ENCODE measurements around the gene RYR2. TPM values are rescaled to one million over a fixed set of nuclear protein-coding genes. Genes with fewer than 3 reads are reported as not detected.

Gene RYR2
- total RNA-seq, 1 donor from 2014 or later: 47.0 TPM

GRCh38 chr1:237244778-237245177 lies 202.8 kb downstream of the RYR2 start:
- Mint-ChIP-seq H3K4me3 (ENCODE audit: unreplicated experiment) (no peak overlapping the region), H3K27ac (ENCODE audit: unreplicated experiment) (peak overlapping the region; percentile 39), H3K36me3 (ENCODE audit: unreplicated experiment) (no peaks in the 10 kb centered on the region), H3K4me1 (ENCODE audit: low read depth, unreplicated experiment) (peaks cover 16% of the 10 kb centered on the region), H3K27me3 (ENCODE audit: unreplicated experiment) (no peaks in the 10 kb centered on the region), H3K9me3 (ENCODE audit: unreplicated experiment) (no peaks in the 10 kb centered on the region)
- TF ChIP-seq, protein P1, sequence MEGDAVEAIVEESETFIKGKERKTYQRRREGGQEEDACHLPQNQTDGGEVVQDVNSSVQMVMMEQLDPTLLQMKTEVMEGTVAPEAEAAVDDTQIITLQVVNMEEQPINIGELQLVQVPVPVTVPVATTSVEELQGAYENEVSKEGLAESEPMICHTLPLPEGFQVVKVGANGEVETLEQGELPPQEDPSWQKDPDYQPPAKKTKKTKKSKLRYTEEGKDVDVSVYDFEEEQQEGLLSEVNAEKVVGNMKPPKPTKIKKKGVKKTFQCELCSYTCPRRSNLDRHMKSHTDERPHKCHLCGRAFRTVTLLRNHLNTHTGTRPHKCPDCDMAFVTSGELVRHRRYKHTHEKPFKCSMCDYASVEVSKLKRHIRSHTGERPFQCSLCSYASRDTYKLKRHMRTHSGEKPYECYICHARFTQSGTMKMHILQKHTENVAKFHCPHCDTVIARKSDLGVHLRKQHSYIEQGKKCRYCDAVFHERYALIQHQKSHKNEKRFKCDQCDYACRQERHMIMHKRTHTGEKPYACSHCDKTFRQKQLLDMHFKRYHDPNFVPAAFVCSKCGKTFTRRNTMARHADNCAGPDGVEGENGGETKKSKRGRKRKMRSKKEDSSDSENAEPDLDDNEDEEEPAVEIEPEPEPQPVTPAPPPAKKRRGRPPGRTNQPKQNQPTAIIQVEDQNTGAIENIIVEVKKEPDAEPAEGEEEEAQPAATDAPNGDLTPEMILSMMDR (IDR thresholded peaks at IDR 0.05; ENCODE audit: partially characterized antibody, unreplicated experiment): no peak
- DNase-seq: no peak

DNA sequence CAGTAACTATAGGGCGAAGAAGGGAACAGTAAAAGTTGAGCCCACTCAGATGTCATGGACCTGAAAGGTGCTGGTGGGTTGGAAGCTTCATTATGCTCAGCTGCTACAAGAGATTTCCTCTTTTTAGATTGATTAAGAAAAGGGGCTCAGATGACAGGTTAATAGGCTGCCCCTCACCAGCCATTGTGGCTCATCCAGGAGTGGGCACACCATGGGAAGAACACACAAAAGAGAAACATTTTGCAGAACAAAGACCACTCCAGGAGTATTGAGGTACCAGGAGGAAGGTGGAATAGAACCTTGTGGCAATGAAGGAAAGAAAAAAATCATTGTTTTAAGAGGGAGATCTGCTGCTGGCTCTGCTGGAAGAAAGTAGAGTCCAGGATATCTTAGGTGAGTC lies 205.5 kb downstream of the RYR2 start:
- Mint-ChIP-seq H3K27ac (ENCODE audit: unreplicated experiment) (no peak overlapping the region), H3K4me3 (ENCODE audit: unreplicated experiment) (no peak overlapping the region)
- TF ChIP-seq, protein P1 (IDR thresholded peaks at IDR 0.05; ENCODE audit: partially characterized antibody, unreplicated experiment): no peak

DNA sequence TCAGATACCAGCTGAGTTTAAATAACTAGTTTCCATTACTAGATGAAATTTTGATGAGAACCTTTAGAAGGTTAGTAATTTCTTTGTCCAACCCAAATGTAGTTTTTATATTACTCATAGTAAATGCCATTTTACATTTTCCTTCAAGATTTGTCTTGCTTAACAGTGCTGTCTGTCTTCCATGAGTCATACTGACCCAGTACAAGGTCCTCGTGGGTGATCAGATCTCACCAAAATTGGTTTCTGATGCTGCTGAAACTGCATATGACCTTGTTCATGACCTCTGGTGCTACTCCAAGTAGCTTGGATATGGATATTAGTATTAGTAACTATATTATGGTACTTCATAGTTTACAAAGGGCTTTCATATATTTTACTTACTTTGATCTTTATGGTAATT lies 207.1 kb downstream of the RYR2 start:
- no peak overlapping the region for H3K4me3 Mint-ChIP-seq (ENCODE audit: unreplicated experiment)
- no peak overlapping the region for H3K27ac Mint-ChIP-seq (ENCODE audit: unreplicated experiment)
- H3K27me3 Mint-ChIP-seq (ENCODE audit: unreplicated experiment): no peaks in the 10 kb centered on the region
- TF ChIP-seq, protein P1 (IDR thresholded peaks at IDR 0.05; ENCODE audit: partially characterized antibody, unreplicated experiment): no peak
- no peaks in the 10 kb centered on the region for H3K36me3 Mint-ChIP-seq (ENCODE audit: unreplicated experiment)
- no peaks in the 10 kb centered on the region for H3K9me3 Mint-ChIP-seq (ENCODE audit: unreplicated experiment)
- no peak for DNase-seq
- peaks cover under 1% of the 10 kb centered on the region for H3K4me1 Mint-ChIP-seq (ENCODE audit: low read depth, unreplicated experiment)

More for the DNA sequence above, 205.5 kb downstream of the RYR2 start:
- peaks cover 7% of the 10 kb centered on the region for H3K4me1 Mint-ChIP-seq (ENCODE audit: low read depth, unreplicated experiment)
- H3K9me3 Mint-ChIP-seq (ENCODE audit: unreplicated experiment): no peaks in the 10 kb centered on the region
- H3K36me3 Mint-ChIP-seq (ENCODE audit: unreplicated experiment): no peaks in the 10 kb centered on the region
- H3K27me3 Mint-ChIP-seq (ENCODE audit: unreplicated experiment): no peaks in the 10 kb centered on the region
- DNase-seq: no peak

DNA sequence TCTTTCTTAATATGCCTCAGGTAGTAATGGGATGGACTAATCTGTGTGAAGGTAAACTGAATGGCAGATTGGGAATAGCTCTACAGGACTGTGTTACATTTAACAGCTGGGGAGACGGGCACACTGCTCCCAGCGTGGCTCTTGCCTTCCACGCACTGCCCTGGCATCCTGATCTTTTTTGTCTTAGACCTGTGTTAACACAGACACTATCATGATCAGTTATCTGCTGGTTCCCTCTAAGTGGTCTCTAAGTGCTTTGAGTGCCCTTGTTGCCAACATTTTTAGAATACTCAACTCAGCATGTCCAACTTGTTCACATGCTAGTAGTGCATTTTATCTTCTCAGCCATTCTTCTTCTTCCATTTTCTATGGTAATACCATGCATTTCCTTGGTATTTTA lies 208.1 kb downstream of the RYR2 start:
- Mint-ChIP-seq H3K36me3 (ENCODE audit: unreplicated experiment) (no peaks in the 10 kb centered on the region), H3K27me3 (ENCODE audit: unreplicated experiment) (no peaks in the 10 kb centered on the region), H3K9me3 (ENCODE audit: unreplicated experiment) (no peaks in the 10 kb centered on the region), H3K4me1 (ENCODE audit: low read depth, unreplicated experiment) (peaks cover 2% of the 10 kb centered on the region), H3K27ac (ENCODE audit: unreplicated experiment) (no peak overlapping the region), H3K4me3 (ENCODE audit: unreplicated experiment) (no peak overlapping the region)
- DNase-seq: no peak
- TF ChIP-seq, protein P1 (IDR thresholded peaks at IDR 0.05; ENCODE audit: partially characterized antibody, unreplicated experiment): no peak

GRCh38 chr1:237255071-237255470 lies 213.1 kb downstream of the RYR2 start:
- Mint-ChIP-seq H3K9me3 (ENCODE audit: unreplicated experiment) (no peaks in the 10 kb centered on the region), H3K36me3 (ENCODE audit: unreplicated experiment) (peaks cover 6% of the 10 kb centered on the region), H3K27me3 (ENCODE audit: unreplicated experiment) (peaks cover under 1% of the 10 kb centered on the region), H3K27ac (ENCODE audit: unreplicated experiment) (no peak overlapping the region), H3K4me3 (ENCODE audit: unreplicated experiment) (no peak overlapping the region), H3K4me1 (ENCODE audit: low read depth, unreplicated experiment) (peaks cover 15% of the 10 kb centered on the region)
- TF ChIP-seq, protein P1 (IDR thresholded peaks at IDR 0.05; ENCODE audit: partially characterized antibody, unreplicated experiment): no peak
- no peak for DNase-seq
